Heart left ventricle (tissue), 16 donors: ENCODE results near the gene CACNA1D. TPM values are rescaled to one million over a fixed set of nuclear protein-coding genes. Genes with fewer than 3 reads are reported as not detected.

Experiments
- ATAC-seq, 4 donors: fragments of 200-7000 bp; cut with Tn5 transposase; one replicate each; pipeline ENCODE4 v1.9.1; 2020 to 2022; ENCODE audit warnings: moderate library complexity in 4 of 4, mild to moderate bottlenecking in 3 of 4, moderate number of reproducible peaks in 1 of 4
- DNase-seq, 5 donors: peaks; one replicate each; pipeline ENCODE4 v3.0.0-alpha.2; 2020
- H3K27ac ChIP-seq, 12 donors: fragments of 200-600 bp; sonication (generic) in 4 of 12; one replicate each; pipeline versions ENCODE4 v1.5.0 to v1.8.0; 2016 to 2022; ENCODE audit warnings: mild to moderate bottlenecking in 2 of 12
- H3K27me3 ChIP-seq, 9 donors: fragments of 200-600 bp; sonication (generic) in 2 of 9; one replicate each; pipeline versions ENCODE4 v1.5.1 to v1.8.0; 2016 to 2022; ENCODE audit warnings: mild to moderate bottlenecking in 3 of 9
- H3K36me3 ChIP-seq, 9 donors: fragments of 200-600 bp; sonication (generic) in 2 of 9; one replicate each; pipeline versions ENCODE4 v1.5.0 to v1.8.0; 2018 to 2022; ENCODE audit warnings: mild to moderate bottlenecking in 2 of 9
- H3K4me1 ChIP-seq, 12 donors: fragments of 200-600 bp; sonication (generic) in 4 of 12; one replicate each; pipeline versions ENCODE4 v1.5.0 to v1.8.0; 2016 to 2022; ENCODE audit warnings: mild to moderate bottlenecking in 3 of 12
- H3K4me3 ChIP-seq, 12 donors: fragments of 200-600 bp; sonication (generic) in 4 of 12; one replicate each; pipeline versions ENCODE4 v1.5.0 to v1.8.0; 2017 to 2022; ENCODE audit warnings: mild to moderate bottlenecking in 9 of 12, moderate library complexity in 4 of 12
- H3K9me3 ChIP-seq, 12 donors: fragments of 200-600 bp; sonication (generic) in 4 of 12; one replicate each; pipeline versions ENCODE4 v1.5.0 to v1.8.0; 2016 to 2022; ENCODE audit warnings: mild to moderate bottlenecking in 1 of 12
- CTCF ChIP-seq, 12 donors: fragments of 200-600 bp; sonication (generic) in 4 of 12; IDR thresholded peaks; one replicate each; pipeline versions ENCODE4 v1.5.0 to v1.8.0; 2018 to 2022; ENCODE audit warnings: antibody characterized with exemption in 12 of 12, mild to moderate bottlenecking in 5 of 12
- POLR2A ChIP-seq, 2 donors: fragments of 450-650 bp; IDR thresholded peaks; one replicate each; pipeline ENCODE4 v1.6.1; 2017; ENCODE audit warnings: antibody characterized with exemption in 2 of 2, mild to moderate bottlenecking in 2 of 2, moderate library complexity in 2 of 2
- WGBS, 4 donors: extraction: QIAGEN DNeasy Blood & Tissue Kit in 2 of 4; methylation state at CpG; one replicate each; pipeline versions ENCODE4 v1.1.5 to v1.1.7; 2013 to 2018; 5-methylcytosine and 5-hydroxymethylcytosine counted together
- intact Hi-C, 10 donors: fragments of 100-400 bp; cut with DNase I; formaldehyde crosslinking; loops; one replicate each; pipeline versions ENCODE4 v1.11.1 to v1.14.2; 2022
- polyA plus RNA-seq, 2 donors: library from polyadenylated mRNA; stranded (reverse); fragments of 200-250 nt; gene quantifications; one replicate each; pipeline ENCODE4 v1.2.3, GENCODE V29; 2013
- total RNA-seq, 9 donors: library from RNA; depleted of rRNA in 2 of 9; stranded (reverse); fragments of >200 nt in 2 of 9; fragmentation: NEBNext Ultra II Directional in 3 of 9; extraction: Animal tissue kit (Norgen Biotek cat#: 25700) in 3 of 9; gene quantifications; one replicate each; pipeline versions ENCODE4 v1.1.0 to v1.2.4, GENCODE V29; 2016 to 2023
- donor health status: ischemic (EF 13 %, LVEDD 7.1; RV severe dilation, severe dysfunction).
- donor health status: healthy with polysubstance abuse.
- donor health status: DM: no; HTN: yes; CAD: no.
- donor health status: DM: no; HTN: no; CAD: no.
- donor health status: ischemic (EF 25% LVEDD 6.9; RV normal size, moderate dysfunction).
- donor health status: ischemic (EF 25% LVEDD 5.7; RV mildly dilated, moderate dysfunction).
- donor health status: healthy.
- donor health status: DM: yes; HTN: yes; CAD: no.
- donor health status: ischemic (EF 35%, LVEDD 5.7; RV mildly dilated, moderate dysfunction).
- donor health status: nonischemic (EF 11% LVEDD 7.7; RV severe dilation, severe dysfunction).
- donor health status: DM: yes; HTN: yes; CAD: no.
- donor health status: PGD.
- donor health status: ischemic (EF 29% LVEDD 5.4; RV normal size, mild dysfunction).
- donor health status: nonischemic (EF 23%, LVEDD 6.1; RV moderate dilation, normal function).

Gene CACNA1D
- total and polyA plus RNA-seq, 11 donors: 0.06 to 2.4 (median 0.40) TPM; not detected in 1

GRCh38 chr3:53585049-53585448, 90.6 kb downstream of the CACNA1D start:
- no peak for ATAC-seq
- Histone ChIP-seq H3K9me3 (no peaks in the 10 kb centered on the region), H3K4me1 (no peaks in the 10 kb centered on the region), H3K27me3 (no peaks in the 10 kb centered on the region), H3K27ac (no peak overlapping the region), H3K36me3 (no peaks in the 10 kb centered on the region), H3K4me3 (no peak overlapping the region)
- 41 to 73% (median 69%) methylated on average over 2 of the region's 2 CpGs for WGBS, 4 donors
- no peak for DNase-seq
- intact Hi-C loops: no loop called here
- TF ChIP-seq POLR2A (IDR thresholded peaks at IDR 0.05) (no peak), CTCF (IDR thresholded peaks at IDR 0.05) (no peak)

GRCh38 chr3:53585627-53586026, 91.2 kb downstream of the CACNA1D start:
- Histone ChIP-seq H3K27ac (no peak overlapping the region), H3K4me1 (no peaks in the 10 kb centered on the region), H3K9me3 (no peaks in the 10 kb centered on the region), H3K4me3 (no peak overlapping the region), H3K27me3 (no peaks in the 10 kb centered on the region), H3K36me3 (no peaks in the 10 kb centered on the region)
- ATAC-seq: no peak
- 63 to 74% (median 67%) methylated on average over 5 to 6 of the region's 6 CpGs for WGBS, 4 donors
- no peak for DNase-seq
- intact Hi-C loops: no loop called here
- TF ChIP-seq CTCF (IDR thresholded peaks at IDR 0.05) (no peak), POLR2A (IDR thresholded peaks at IDR 0.05) (no peak)

GRCh38 chr3:53588122-53588521, 93.7 kb downstream of the CACNA1D start:
- H3K9me3 ChIP-seq: no peaks in the 10 kb centered on the region
- no peak overlapping the region for H3K27ac ChIP-seq
- H3K27me3 ChIP-seq: no peaks in the 10 kb centered on the region
- ATAC-seq: no peak
- DNase-seq: no peak
- no peak overlapping the region for H3K4me3 ChIP-seq
- 67 to 88% (median 72%) methylated on average over 3 to 4 of the region's 4 CpGs for WGBS, 4 donors
- H3K4me1 ChIP-seq: no peaks in the 10 kb centered on the region
- H3K36me3 ChIP-seq: no peaks in the 10 kb centered on the region
- intact Hi-C loops: no loop called here
- no peak for TF ChIP-seq CTCF (IDR thresholded peaks at IDR 0.05)
- TF ChIP-seq POLR2A (IDR thresholded peaks at IDR 0.05): no peak

GRCh38 chr3:53589201-53589600, 94.8 kb downstream of the CACNA1D start:
- no peak for TF ChIP-seq CTCF (IDR thresholded peaks at IDR 0.05)
- no peak for TF ChIP-seq POLR2A (IDR thresholded peaks at IDR 0.05)
- Histone ChIP-seq H3K36me3 (no peaks in the 10 kb centered on the region), H3K9me3 (no peaks in the 10 kb centered on the region), H3K27me3 (no peaks in the 10 kb centered on the region), H3K4me3 (no peak overlapping the region), H3K27ac (no peak overlapping the region), H3K4me1 (no peaks in the 10 kb centered on the region)
- WGBS, 4 donors: 89 to 92% (median 90%) methylated on average over 12 of the region's 12 CpGs
- no peak for DNase-seq
- ATAC-seq: no peak
- intact Hi-C loops: no loop called here
